ENCODE measurements around the gene SLC29A2.

SLC29A2 gene

DNA sequence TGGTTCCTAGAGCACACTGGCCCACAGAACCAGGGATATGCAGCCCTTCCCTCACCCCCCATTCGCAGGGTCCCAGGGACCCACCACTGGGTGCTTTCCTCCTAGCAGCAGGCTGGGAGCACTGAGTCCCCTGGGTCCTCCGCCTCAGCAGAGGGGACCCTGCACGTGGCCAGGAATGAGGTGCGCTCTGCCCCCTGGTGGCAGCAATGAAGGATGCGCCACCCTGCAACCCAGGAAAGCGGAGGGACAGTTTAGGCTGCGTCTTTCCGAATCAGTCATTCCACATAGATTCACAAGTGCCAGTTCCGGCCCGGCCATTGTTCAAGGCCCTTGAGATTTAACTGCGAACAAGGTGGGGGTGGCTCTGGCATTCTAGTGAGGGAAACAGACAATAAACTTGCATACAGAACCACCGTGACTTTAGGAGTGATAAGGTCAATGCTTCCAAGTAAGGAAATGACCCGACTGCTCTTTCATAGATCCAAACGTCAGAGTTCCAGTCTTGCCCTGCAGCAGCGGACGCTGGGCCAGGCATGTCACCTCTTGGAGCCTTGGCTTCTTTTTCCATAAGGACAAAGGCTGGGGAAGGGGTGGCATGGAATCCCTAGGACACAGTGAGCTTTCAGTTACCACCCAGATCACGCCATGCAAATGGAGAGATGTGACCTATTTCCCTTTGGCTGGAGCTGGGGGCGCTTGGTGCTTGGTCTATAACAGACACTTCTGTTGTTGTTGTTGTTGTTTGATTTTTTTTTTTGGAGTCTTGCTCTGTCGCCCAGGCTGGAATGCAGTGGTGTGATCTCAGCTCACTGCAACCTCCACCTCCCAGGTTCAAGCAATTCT is 43.0 kb downstream of the SLC29A2 start:
- TF ChIP-seq, protein P1, sequence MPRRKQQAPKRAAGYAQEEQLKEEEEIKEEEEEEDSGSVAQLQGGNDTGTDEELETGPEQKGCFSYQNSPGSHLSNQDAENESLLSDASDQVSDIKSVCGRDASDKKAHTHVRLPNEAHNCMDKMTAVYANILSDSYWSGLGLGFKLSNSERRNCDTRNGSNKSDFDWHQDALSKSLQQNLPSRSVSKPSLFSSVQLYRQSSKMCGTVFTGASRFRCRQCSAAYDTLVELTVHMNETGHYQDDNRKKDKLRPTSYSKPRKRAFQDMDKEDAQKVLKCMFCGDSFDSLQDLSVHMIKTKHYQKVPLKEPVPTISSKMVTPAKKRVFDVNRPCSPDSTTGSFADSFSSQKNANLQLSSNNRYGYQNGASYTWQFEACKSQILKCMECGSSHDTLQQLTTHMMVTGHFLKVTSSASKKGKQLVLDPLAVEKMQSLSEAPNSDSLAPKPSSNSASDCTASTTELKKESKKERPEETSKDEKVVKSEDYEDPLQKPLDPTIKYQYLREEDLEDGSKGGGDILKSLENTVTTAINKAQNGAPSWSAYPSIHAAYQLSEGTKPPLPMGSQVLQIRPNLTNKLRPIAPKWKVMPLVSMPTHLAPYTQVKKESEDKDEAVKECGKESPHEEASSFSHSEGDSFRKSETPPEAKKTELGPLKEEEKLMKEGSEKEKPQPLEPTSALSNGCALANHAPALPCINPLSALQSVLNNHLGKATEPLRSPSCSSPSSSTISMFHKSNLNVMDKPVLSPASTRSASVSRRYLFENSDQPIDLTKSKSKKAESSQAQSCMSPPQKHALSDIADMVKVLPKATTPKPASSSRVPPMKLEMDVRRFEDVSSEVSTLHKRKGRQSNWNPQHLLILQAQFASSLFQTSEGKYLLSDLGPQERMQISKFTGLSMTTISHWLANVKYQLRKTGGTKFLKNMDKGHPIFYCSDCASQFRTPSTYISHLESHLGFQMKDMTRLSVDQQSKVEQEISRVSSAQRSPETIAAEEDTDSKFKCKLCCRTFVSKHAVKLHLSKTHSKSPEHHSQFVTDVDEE (CRISPR knock-in tag; IDR thresholded peaks at IDR 0.05) = 0 out of 2 replicates have a peak, but pooled peaks have one; percentile 10
- TF ChIP-seq ARNTL (CRISPR knock-in tag; IDR thresholded peaks at IDR 0.05; ENCODE audit: borderline replicate concordance, low read depth) (peak; percentile 69; the same call in 1 of the 2 replicates), PPARA (CRISPR knock-in tag; IDR thresholded peaks at IDR 0.05; ENCODE audit: borderline replicate concordance) (no peak)
- peak; percentile 83 for ATAC-seq

DNA sequence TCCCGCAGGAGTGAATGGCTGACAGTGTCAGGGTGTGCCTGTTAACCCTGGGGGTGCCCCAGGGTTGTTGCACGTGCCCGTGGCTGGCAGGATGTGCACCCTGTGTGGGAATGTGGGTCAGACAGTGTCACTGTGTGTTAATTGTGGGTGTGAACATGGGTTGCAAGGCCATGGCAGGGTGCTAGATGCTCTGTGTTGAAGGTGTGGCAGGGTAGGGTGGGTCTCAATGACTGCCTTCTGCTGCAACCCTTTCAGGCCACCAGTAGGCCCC is 43.6 kb downstream of the SLC29A2 start:
- TF ChIP-seq TOX (CRISPR knock-in tag; IDR thresholded peaks at IDR 0.05; ENCODE audit: borderline replicate concordance) (no peak), RARB (CRISPR knock-in tag; IDR thresholded peaks at IDR 0.05) (no peak), BACH2 (CRISPR knock-in tag; IDR thresholded peaks at IDR 0.05; ENCODE audit: borderline replicate concordance) (no peak), ESRRG (CRISPR knock-in tag; IDR thresholded peaks at IDR 0.05) (no peak)
- TF ChIP-seq, protein P2, sequence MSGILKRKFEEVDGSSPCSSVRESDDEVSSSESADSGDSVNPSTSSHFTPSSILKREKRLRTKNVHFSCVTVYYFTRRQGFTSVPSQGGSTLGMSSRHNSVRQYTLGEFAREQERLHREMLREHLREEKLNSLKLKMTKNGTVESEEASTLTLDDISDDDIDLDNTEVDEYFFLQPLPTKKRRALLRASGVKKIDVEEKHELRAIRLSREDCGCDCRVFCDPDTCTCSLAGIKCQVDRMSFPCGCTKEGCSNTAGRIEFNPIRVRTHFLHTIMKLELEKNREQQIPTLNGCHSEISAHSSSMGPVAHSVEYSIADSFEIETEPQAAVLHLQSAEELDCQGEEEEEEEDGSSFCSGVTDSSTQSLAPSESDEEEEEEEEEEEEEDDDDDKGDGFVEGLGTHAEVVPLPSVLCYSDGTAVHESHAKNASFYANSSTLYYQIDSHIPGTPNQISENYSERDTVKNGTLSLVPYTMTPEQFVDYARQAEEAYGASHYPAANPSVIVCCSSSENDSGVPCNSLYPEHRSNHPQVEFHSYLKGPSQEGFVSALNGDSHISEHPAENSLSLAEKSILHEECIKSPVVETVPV (CRISPR knock-in tag; IDR thresholded peaks at IDR 0.05) = no peak
- ATAC-seq = peak; percentile 4; the same call in 2 of the 3 replicates

DNA sequence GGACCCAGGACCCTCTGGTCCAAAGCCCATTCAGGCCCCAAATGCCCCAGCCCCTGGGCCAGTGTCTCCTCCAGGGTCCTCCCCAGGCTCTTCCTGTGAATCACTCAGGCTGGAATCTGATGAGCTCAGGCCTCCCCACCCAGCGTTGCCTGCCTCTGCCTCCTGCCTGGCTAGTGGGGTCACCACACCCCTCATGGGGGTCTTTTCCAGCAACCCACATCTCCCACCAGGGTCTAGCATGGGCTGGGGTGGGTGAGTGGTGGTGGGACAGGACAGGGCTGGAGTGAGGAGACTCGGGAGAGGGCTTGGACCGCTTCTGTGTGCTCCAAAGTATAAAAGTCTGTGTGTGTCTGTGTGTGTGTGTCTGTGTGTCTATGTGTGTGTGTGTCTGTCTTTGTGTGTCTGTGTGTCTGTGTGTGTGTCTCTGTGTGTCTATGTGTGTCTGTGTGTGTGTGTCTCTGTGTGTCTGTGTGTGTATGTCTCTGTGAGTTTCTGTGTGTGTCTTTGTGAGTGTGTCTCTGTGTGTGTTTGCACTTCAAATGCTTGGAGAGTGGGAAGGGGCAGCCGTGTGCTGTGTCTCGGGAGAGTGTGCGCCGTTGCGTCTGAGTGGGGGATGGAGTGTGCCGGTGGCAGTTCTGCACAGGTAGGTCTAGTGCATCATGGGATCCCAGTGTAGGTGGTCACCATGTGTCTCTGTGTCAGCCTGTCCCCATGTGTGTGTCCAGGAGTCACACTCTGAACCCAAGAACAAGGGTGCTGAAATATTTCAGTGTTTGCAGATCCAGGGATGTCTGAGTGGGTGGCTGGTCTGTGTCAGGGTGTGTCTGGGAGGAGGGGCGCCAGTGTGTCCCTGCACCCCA is 44.2 kb downstream of the SLC29A2 start:
- TF ChIP-seq, protein P3, sequence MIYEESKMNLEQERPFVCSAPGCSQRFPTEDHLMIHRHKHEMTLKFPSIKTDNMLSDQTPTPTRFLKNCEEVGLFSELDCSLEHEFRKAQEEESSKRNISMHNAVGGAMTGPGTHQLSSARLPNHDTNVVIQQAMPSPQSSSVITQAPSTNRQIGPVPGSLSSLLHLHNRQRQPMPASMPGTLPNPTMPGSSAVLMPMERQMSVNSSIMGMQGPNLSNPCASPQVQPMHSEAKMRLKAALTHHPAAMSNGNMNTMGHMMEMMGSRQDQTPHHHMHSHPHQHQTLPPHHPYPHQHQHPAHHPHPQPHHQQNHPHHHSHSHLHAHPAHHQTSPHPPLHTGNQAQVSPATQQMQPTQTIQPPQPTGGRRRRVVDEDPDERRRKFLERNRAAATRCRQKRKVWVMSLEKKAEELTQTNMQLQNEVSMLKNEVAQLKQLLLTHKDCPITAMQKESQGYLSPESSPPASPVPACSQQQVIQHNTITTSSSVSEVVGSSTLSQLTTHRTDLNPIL (CRISPR knock-in tag; IDR thresholded peaks at IDR 0.05; ENCODE audit: low read depth) = no peak
- TF ChIP-seq, protein P4, sequence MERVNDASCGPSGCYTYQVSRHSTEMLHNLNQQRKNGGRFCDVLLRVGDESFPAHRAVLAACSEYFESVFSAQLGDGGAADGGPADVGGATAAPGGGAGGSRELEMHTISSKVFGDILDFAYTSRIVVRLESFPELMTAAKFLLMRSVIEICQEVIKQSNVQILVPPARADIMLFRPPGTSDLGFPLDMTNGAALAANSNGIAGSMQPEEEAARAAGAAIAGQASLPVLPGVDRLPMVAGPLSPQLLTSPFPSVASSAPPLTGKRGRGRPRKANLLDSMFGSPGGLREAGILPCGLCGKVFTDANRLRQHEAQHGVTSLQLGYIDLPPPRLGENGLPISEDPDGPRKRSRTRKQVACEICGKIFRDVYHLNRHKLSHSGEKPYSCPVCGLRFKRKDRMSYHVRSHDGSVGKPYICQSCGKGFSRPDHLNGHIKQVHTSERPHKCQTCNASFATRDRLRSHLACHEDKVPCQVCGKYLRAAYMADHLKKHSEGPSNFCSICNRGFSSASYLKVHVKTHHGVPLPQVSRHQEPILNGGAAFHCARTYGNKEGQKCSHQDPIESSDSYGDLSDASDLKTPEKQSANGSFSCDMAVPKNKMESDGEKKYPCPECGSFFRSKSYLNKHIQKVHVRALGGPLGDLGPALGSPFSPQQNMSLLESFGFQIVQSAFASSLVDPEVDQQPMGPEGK (CRISPR knock-in tag; IDR thresholded peaks at IDR 0.05; ENCODE audit: borderline replicate concordance) = no peak
- TF ChIP-seq ZNF70 (CRISPR knock-in tag; IDR thresholded peaks at IDR 0.05) (no peak), TOX (CRISPR knock-in tag; IDR thresholded peaks at IDR 0.05; ENCODE audit: borderline replicate concordance) (no peak), ESRRG (CRISPR knock-in tag; IDR thresholded peaks at IDR 0.05) (no peak), OSR1 (CRISPR knock-in tag; IDR thresholded peaks at IDR 0.05) (no peak), PPARA (CRISPR knock-in tag; IDR thresholded peaks at IDR 0.05; ENCODE audit: borderline replicate concordance) (no peak), CSDC2 (CRISPR knock-in tag; IDR thresholded peaks at IDR 0.05) (no peak), SNAI2 (CRISPR knock-in tag; IDR thresholded peaks at IDR 0.05) (no peak), ZFP30 (CRISPR knock-in tag; IDR thresholded peaks at IDR 0.05) (no peak), ZC3H10 (CRISPR knock-in tag; IDR thresholded peaks at IDR 0.05) (no peak), GLIS3 (CRISPR knock-in tag; IDR thresholded peaks at IDR 0.05) (no peak), BACH2 (CRISPR knock-in tag; IDR thresholded peaks at IDR 0.05; ENCODE audit: borderline replicate concordance) (no peak), ZNF565 (CRISPR knock-in tag; conservative IDR thresholded peaks at IDR 0.05; ENCODE audit: low read depth) (no peak), RARB (CRISPR knock-in tag; IDR thresholded peaks at IDR 0.05) (no peak), ARNTL (CRISPR knock-in tag; IDR thresholded peaks at IDR 0.05; ENCODE audit: borderline replicate concordance, low read depth) (no peak), ISL1 (CRISPR knock-in tag; IDR thresholded peaks at IDR 0.05) (no peak)
- TF ChIP-seq, protein P1 (CRISPR knock-in tag; IDR thresholded peaks at IDR 0.05) = no peak
- TF ChIP-seq, protein P5, sequence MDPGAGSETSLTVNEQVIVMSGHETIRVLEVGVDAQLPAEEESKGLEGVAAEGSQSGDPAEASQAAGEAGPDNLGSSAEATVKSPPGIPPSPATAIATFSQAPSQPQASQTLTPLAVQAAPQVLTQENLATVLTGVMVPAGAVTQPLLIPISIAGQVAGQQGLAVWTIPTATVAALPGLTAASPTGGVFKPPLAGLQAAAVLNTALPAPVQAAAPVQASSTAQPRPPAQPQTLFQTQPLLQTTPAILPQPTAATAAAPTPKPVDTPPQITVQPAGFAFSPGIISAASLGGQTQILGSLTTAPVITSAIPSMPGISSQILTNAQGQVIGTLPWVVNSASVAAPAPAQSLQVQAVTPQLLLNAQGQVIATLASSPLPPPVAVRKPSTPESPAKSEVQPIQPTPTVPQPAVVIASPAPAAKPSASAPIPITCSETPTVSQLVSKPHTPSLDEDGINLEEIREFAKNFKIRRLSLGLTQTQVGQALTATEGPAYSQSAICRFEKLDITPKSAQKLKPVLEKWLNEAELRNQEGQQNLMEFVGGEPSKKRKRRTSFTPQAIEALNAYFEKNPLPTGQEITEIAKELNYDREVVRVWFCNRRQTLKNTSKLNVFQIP (CRISPR knock-in tag; IDR thresholded peaks at IDR 0.05; ENCODE audit: borderline replicate concordance, low read depth) = no peak
- ATAC-seq = peak; percentile 69
